Neural progenitor cell (in vitro differentiated cells): ENCODE measurements around the gene PPP1R36. TPM values are rescaled to one million over a fixed set of nuclear protein-coding genes. Genes with fewer than 3 reads are reported as not detected.

ENCODE experiments used
- DNase-seq: peaks from one replicate; pipeline ENCODE4 v3.0.0-alpha.2; 2016; ENCODE audit warnings: low spot score
- H2AFZ ChIP-seq: fragments of 200-600 bp; sonication (generic); replicated peaks from 2 replicates; pipeline ENCODE4 v1.6.1; 2016; ENCODE audit warnings: antibody characterized with exemption
- H3F3A ChIP-seq: fragments of 200-600 bp; sonication (generic); 2 replicates; pipeline ENCODE4 v1.6.1; 2016; ENCODE audit warnings: antibody characterized with exemption, low read depth
- H3K27ac ChIP-seq: fragments of 200-600 bp; sonication (generic); 2 replicates; pipeline ENCODE4 v1.5.1; 2016; ENCODE audit warnings: mild to moderate bottlenecking
- H3K27me3 ChIP-seq: fragments of 200-600 bp; sonication (generic); 2 replicates; pipeline ENCODE4 v1.6.1; 2016; ENCODE audit warnings: mild to moderate bottlenecking, moderate library complexity
- H3K36me3 ChIP-seq: fragments of 200-600 bp; sonication (generic); 2 replicates; pipeline ENCODE4 v1.5.1; 2016
- H3K4me1 ChIP-seq: fragments of 200-600 bp; sonication (generic); 2 replicates; pipeline ENCODE4 v1.6.1; 2016; ENCODE audit warnings: mixed run types
- H3K4me2 ChIP-seq: fragments of 200-600 bp; sonication (generic); 2 replicates; pipeline ENCODE4 v1.6.1; 2016
- H3K4me3 ChIP-seq: fragments of 200-600 bp; sonication (generic); 2 replicates; pipeline ENCODE4 v1.5.1; 2016
- H3K79me2 ChIP-seq: fragments of 200-600 bp; sonication (generic); 2 replicates; pipeline ENCODE4 v1.6.1; 2016; ENCODE audit warnings: low read depth
- H3K9ac ChIP-seq: fragments of 200-600 bp; sonication (generic); 2 replicates; pipeline ENCODE4 v1.6.1; 2016
- H3K9me3 ChIP-seq: fragments of 200-600 bp; sonication (generic); 2 replicates; pipeline ENCODE4 v1.5.1; 2016; ENCODE audit warnings: low read depth
- H4K20me1 ChIP-seq: fragments of 200-600 bp; sonication (generic); 2 replicates; pipeline ENCODE4 v1.6.1; 2016; ENCODE audit warnings: low read depth
- H3K27ac Mint-ChIP-seq: 3 replicates; pipeline ENCODE4 v1.8.0; 2021; ENCODE audit warnings: mixed read lengths
- H3K27me3 Mint-ChIP-seq: 2 replicates; pipeline ENCODE4 v1.8.0; 2022; ENCODE audit warnings: low read depth, mild to moderate bottlenecking, inconsistent platforms, moderate library complexity, mixed read lengths; ENCODE audit not compliant: insufficient read depth
- H3K36me3 Mint-ChIP-seq: 3 replicates; pipeline ENCODE4 v1.8.0; 2021; ENCODE audit warnings: mixed read lengths
- H3K4me1 Mint-ChIP-seq: 3 replicates; pipeline ENCODE4 v1.8.0; 2021; ENCODE audit warnings: mixed read lengths
- H3K4me3 Mint-ChIP-seq: 3 replicates; pipeline ENCODE4 v1.8.0; 2021; ENCODE audit warnings: mild to moderate bottlenecking, moderate library complexity, mixed read lengths
- H3K9me3 Mint-ChIP-seq: 3 replicates; pipeline ENCODE4 v1.8.0; 2020; ENCODE audit warnings: mixed read lengths
- CTCF ChIP-seq: fragments of 200-600 bp; sonication (generic); IDR thresholded peaks from 2 replicates; pipeline ENCODE4 v1.5.1; 2017; ENCODE audit warnings: antibody characterized with exemption, mild to moderate bottlenecking
- EZH2 ChIP-seq: fragments of 200-600 bp; sonication (generic); IDR thresholded peaks from 2 replicates; pipeline ENCODE4 v1.6.1; 2017; ENCODE audit warnings: antibody characterized with exemption, mild to moderate bottlenecking, moderate library complexity
- EZH2phosphoT487 ChIP-seq: fragments of 200-600 bp; sonication (generic); IDR thresholded peaks from 2 replicates; pipeline ENCODE4 v1.6.1; 2017; ENCODE audit warnings: antibody characterized with exemption
- total RNA-seq: library from RNA; depleted of rRNA; stranded (reverse); fragments of >200 nt; gene quantifications from 2 replicates; pipeline ENCODE4 v1.2.3, GENCODE V29; 2015; ENCODE audit warnings: low replicate concordance

Gene PPP1R36
- total RNA-seq, 1 donor from 2014 or later = not detected

GRCh38 chr14:64573109-64573508, 23.3 kb downstream of the PPP1R36 start:
- peak; percentile 9 for DNase-seq
- peak overlapping the region; percentile 66 for H3K27ac Mint-ChIP-seq
- H3K4me3 ChIP-seq = no peak overlapping the region
- no peaks in the 10 kb centered on the region for H3K27me3 ChIP-seq
- no peak overlapping the region for H3K27ac ChIP-seq
- H3K36me3 Mint-ChIP-seq = no peaks in the 10 kb centered on the region
- TF ChIP-seq EZH2 = no peak
- TF ChIP-seq CTCF = no peak
- TF ChIP-seq EZH2phosphoT487 = no peak
- no peaks in the 10 kb centered on the region for H3F3A ChIP-seq
- no peaks in the 10 kb centered on the region for H4K20me1 ChIP-seq
- H3K4me3 Mint-ChIP-seq = no peak overlapping the region
- H3K4me1 Mint-ChIP-seq = peaks cover 19% of the 10 kb centered on the region
- no peak overlapping the region for H3K4me2 ChIP-seq
- peaks cover 10% of the 10 kb centered on the region for H3K4me1 ChIP-seq
- H3K9me3 ChIP-seq = no peaks in the 10 kb centered on the region
- no peaks in the 10 kb centered on the region for H3K36me3 ChIP-seq
- peak overlapping the region; percentile 91 for H2AFZ ChIP-seq
- no peaks in the 10 kb centered on the region for H3K79me2 ChIP-seq
- no peaks in the 10 kb centered on the region for H3K9me3 Mint-ChIP-seq
- no peak overlapping the region for H3K9ac ChIP-seq
- no peaks in the 10 kb centered on the region for H3K27me3 Mint-ChIP-seq

GRCh38 chr14:64574371-64575107, 24.8 kb downstream of the PPP1R36 start:
- peaks cover 12% of the 10 kb centered on the region for H3K4me1 Mint-ChIP-seq
- no peaks in the 10 kb centered on the region for H4K20me1 ChIP-seq
- no peak overlapping the region for H3K4me3 Mint-ChIP-seq
- no peaks in the 10 kb centered on the region for H3K79me2 ChIP-seq
- no peak overlapping the region for H2AFZ ChIP-seq
- H3K27ac Mint-ChIP-seq = no peak overlapping the region
- TF ChIP-seq EZH2phosphoT487 = no peak
- no peak for TF ChIP-seq CTCF
- no peak for TF ChIP-seq EZH2
- H3K27me3 ChIP-seq = no peaks in the 10 kb centered on the region
- H3F3A ChIP-seq = no peaks in the 10 kb centered on the region
- no peaks in the 10 kb centered on the region for H3K9me3 ChIP-seq
- no peak overlapping the region for H3K9ac ChIP-seq
- H3K4me3 ChIP-seq = no peak overlapping the region
- no peaks in the 10 kb centered on the region for H3K36me3 ChIP-seq
- H3K27ac ChIP-seq = no peak overlapping the region
- H3K36me3 Mint-ChIP-seq = no peaks in the 10 kb centered on the region
- DNase-seq = no peak
- no peak overlapping the region for H3K4me2 ChIP-seq
- no peaks in the 10 kb centered on the region for H3K9me3 Mint-ChIP-seq
- no peaks in the 10 kb centered on the region for H3K27me3 Mint-ChIP-seq
- peaks cover 10% of the 10 kb centered on the region for H3K4me1 ChIP-seq

- H3K4me2 ChIP-seq = no peak overlapping the region
- H3K9ac ChIP-seq = no peak overlapping the region
- TF ChIP-seq EZH2 (no peak), CTCF (no peak), EZH2phosphoT487 (no peak)
- H3K4me1 ChIP-seq = peaks cover 14% of the 10 kb centered on the region
- H3K4me3 ChIP-seq = no peak overlapping the region
- H3K36me3 ChIP-seq = no peaks in the 10 kb centered on the region
- Mint-ChIP-seq H3K36me3 (no peaks in the 10 kb centered on the region), H3K27ac (no peak overlapping the region), H3K27me3 (no peaks in the 10 kb centered on the region), H3K4me3 (no peak overlapping the region), H3K4me1 (peaks cover 22% of the 10 kb centered on the region), H3K9me3 (no peaks in the 10 kb centered on the region)
- no peak overlapping the region for H2AFZ ChIP-seq
- no peaks in the 10 kb centered on the region for H3K9me3 ChIP-seq
- H3K27ac ChIP-seq = no peak overlapping the region
- DNase-seq = no peak
- no peaks in the 10 kb centered on the region for H4K20me1 ChIP-seq
- H3K79me2 ChIP-seq = no peaks in the 10 kb centered on the region
- no peaks in the 10 kb centered on the region for H3F3A ChIP-seq
- no peaks in the 10 kb centered on the region for H3K27me3 ChIP-seq
Observed at GRCh38 chr14:64577211-64577610, 27.4 kb downstream of the PPP1R36 start.
